ENCODE data around the gene NELFCD. TPM values are rescaled to one million over a fixed set of nuclear protein-coding genes. Genes with fewer than 3 reads are reported as not detected.
A peak's percentile ranks its signal among the peaks of the same experiment; 100 is the strongest.

The NELFCD gene
- total and polyA plus RNA-seq, 10 of the 15 experiments (the other 5 are each of a cell fraction or from before 2014, with no cell fraction given) = 8.9 to 109 (median 82.9) TPM

- TF ChIP-seq ATF3 (IDR thresholded peaks at IDR 0.05; ENCODE audit: borderline replicate concordance, extremely low read depth, low read depth, low read length) (no peak), TBL1XR1 (IDR thresholded peaks at IDR 0.05; ENCODE audit: low read depth, low read length) (no peak), SIN3A (IDR thresholded peaks at IDR 0.05; ENCODE audit: low read depth, low read length) (no peak), ZNF274 (IDR thresholded peaks at IDR 0.05; ENCODE audit: insufficient read depth, insufficient read length) (no peak), CBFB (IDR thresholded peaks at IDR 0.05; ENCODE audit: low read depth) (no peak), ZZZ3 (IDR thresholded peaks at IDR 0.05; ENCODE audit: control insufficient read depth, insufficient read length, low read depth) (no peak)
- TF ChIP-seq, protein P1, sequence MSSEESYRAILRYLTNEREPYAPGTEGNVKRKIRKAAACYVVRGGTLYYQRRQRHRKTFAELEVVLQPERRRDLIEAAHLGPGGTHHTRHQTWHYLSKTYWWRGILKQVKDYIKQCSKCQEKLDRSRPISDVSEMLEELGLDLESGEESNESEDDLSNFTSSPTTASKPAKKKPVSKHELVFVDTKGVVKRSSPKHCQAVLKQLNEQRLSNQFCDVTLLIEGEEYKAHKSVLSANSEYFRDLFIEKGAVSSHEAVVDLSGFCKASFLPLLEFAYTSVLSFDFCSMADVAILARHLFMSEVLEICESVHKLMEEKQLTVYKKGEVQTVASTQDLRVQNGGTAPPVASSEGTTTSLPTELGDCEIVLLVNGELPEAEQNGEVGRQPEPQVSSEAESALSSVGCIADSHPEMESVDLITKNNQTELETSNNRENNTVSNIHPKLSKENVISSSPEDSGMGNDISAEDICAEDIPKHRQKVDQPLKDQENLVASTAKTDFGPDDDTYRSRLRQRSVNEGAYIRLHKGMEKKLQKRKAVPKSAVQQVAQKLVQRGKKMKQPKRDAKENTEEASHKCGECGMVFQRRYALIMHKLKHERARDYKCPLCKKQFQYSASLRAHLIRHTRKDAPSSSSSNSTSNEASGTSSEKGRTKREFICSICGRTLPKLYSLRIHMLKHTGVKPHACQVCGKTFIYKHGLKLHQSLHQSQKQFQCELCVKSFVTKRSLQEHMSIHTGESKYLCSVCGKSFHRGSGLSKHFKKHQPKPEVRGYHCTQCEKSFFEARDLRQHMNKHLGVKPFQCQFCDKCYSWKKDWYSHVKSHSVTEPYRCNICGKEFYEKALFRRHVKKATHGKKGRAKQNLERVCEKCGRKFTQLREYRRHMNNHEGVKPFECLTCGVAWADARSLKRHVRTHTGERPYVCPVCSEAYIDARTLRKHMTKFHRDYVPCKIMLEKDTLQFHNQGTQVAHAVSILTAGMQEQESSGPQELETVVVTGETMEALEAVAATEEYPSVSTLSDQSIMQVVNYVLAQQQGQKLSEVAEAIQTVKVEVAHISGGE (CRISPR knock-in tag; IDR thresholded peaks at IDR 0.05) = no peak
Measured at GRCh38 chr20:59043698-59044097, 62.6 kb downstream of the NELFCD start (continued).

DNA sequence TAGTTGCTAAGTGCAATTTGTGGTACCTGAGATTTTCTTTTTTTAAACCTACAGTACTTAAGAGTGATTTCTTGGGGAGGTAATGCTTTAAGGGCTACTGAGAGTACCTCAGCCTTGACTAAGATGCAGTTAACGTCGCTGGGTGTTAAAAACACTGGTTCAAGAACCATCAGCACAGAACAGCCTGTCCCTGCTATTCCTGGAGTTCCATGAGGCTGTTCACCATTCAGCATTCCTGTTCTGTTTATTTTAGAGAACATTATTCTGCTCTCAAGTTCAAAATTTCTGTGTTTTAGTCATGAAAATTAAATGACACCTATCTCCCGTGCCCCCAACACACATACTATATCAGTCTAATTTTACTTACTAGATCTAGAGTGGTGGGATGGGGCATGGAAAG, 63.2 kb downstream of the NELFCD start:
- H3K4me2 ChIP-seq (ENCODE audit: control insufficient read depth, insufficient read depth) = peak overlapping the region; percentile 38; the same call in 1 of the 2 replicates
- peak overlapping the region; percentile 51; the same call in 1 of the 2 replicates for H2AFZ ChIP-seq (ENCODE audit: control insufficient read depth, low read depth, low read length)
- ChIA-PET POLR2A (interaction anchor here (0.5 to 4.0 kb wide), 3 partner anchors 12 to 184 kb away, joined by 3 to 40 read pairs (median 4); partner anchors contain the start of gene ATP5F1E), SMC1A (ENCODE audit: uncharacterized antibody, unreplicated experiment) (interaction anchor here (1.0 to 1.2 kb wide), 2 partner anchors 12 to 15 kb away, joined by 3 to 4 read pairs; partner anchors contain the start of gene ATP5F1E), CTCF (interaction anchor here (0.6 to 1.5 kb wide), 3 partner anchors 12 to 57 kb away, joined by 3 to 6 read pairs (median 5); no protein-coding TSS in a partner anchor), RAD21 (ENCODE audit: unreplicated experiment) (interaction anchor here (1.2 kb wide), 1 partner anchor 12 kb away, joined by 6 read pairs; the partner anchor contains the start of gene ATP5F1E)
- no peak overlapping the region for H3K9ac ChIP-seq (ENCODE audit: control insufficient read depth, insufficient read depth, low read length)
- no peak for ATAC-seq
- H4K20me1 ChIP-seq (ENCODE audit: control insufficient read depth, insufficient read depth) = no peaks in the 10 kb centered on the region; the same call in 1 of the 2 replicates
- H3K4me3 ChIP-seq = no peak overlapping the region
- H3K27me3 ChIP-seq (replicated peaks in 1 of 2; ENCODE audit: control insufficient read depth in 2 of 2, insufficient read depth in 2 of 2, low read length in 1 of 2) = no peaks in the 10 kb centered on the region
- H3K79me2 ChIP-seq (ENCODE audit: control insufficient read depth, insufficient read depth, low read length) = peaks cover 36% of the 10 kb centered on the region
- no peak for DNase-seq (ENCODE audit: low read depth, low spot score)
- H3K9me3 ChIP-seq (replicated peaks; ENCODE audit: control insufficient read depth, insufficient read depth, low read length) = no peaks in the 10 kb centered on the region
- peaks cover 13% of the 10 kb centered on the region for H3K4me1 ChIP-seq (ENCODE audit: control insufficient read depth, insufficient read depth, low read length)
- in situ Hi-C loops (cut with MboI) (loop anchor here (10.0 kb wide), 1 partner anchor 389 kb away; the partner anchor contains the start of gene STX16), intact Hi-C loops (cut with micrococcal nuclease; ENCODE audit: unreplicated experiment) (no loop called here)
- no peak for FAIRE-seq
- BruUV-seq (replicated peaks) = no TSS peak
- 41% methylated on average over 3 of the region's 3 CpGs for WGBS (ENCODE audit: insufficient coverage, insufficient replicate concordance, low lambda C conversion rate, missing lambda C conversion rate)
- no peak overlapping the region for H3K27ac ChIP-seq (ENCODE audit: control insufficient read depth, insufficient read depth)
- peaks cover 0 to 3% of the 10 kb centered on the region in 2 experiments; a peak in 1 of 4 replicates for H3K36me3 ChIP-seq (ENCODE audit: control insufficient read depth in 2 of 2, insufficient read depth in 2 of 2, low read length in 1 of 2)
- TF ChIP-seq TCF12 (IDR thresholded peaks at IDR 0.05; ENCODE audit: low read depth, low read length) (no peak), ZNF592 (IDR thresholded peaks at IDR 0.05) (no peak), ATF7 (IDR thresholded peaks at IDR 0.05; ENCODE audit: low read depth) (no peak), JUNB (IDR thresholded peaks at IDR 0.05) (no peak), NR2C2 (IDR thresholded peaks at IDR 0.05; ENCODE audit: borderline replicate concordance, control insufficient read depth, insufficient read length, low read depth) (no peak)
